IMR-90 (cell line): ENCODE data around the gene FAM83F. TPM values are rescaled to one million over a fixed set of nuclear protein-coding genes. Genes with fewer than 3 reads are reported as not detected.

Experiments
- ATAC-seq: fragments of 200-7000 bp; cut with Tn5 transposase; 2 replicates; pipeline ENCODE4 v1.9.1; 2020; ENCODE audit warnings: low read depth, mild to moderate bottlenecking, moderate library complexity
- BruUV-seq: library from RNA; stranded (reverse); fragments of 400-500 nt; replicated peaks from 2 replicates; lab custom pipeline; 2021; lab: Mats Ljungman, UMichigan
- CTCF ChIA-PET: fragments of 300-600 bp; formaldehyde crosslinking; extraction: SDS; loops from one replicate; lab custom pipeline; 2021; ENCODE audit warnings: antibody characterized with exemption; lab: Yijun Ruan, JAX
- POLR2A ChIA-PET: fragments of 300-600 bp; sonication (Branson Sonifier 250); formaldehyde crosslinking; loops from one replicate; lab custom pipeline; 2022; ENCODE audit warnings: antibody characterized with exemption; ENCODE audit not compliant: unreplicated experiment; lab: Charles Lee
- DNase-seq: peaks from one replicate; pipeline ENCODE4 v3.0.0; 2013
- H2AFZ ChIP-seq: replicated peaks from 2 replicates; pipeline ENCODE3; 2013; ENCODE audit warnings: low read length, mild to moderate bottlenecking; ENCODE audit not compliant: poor library complexity
- H2AK5ac ChIP-seq: 2 replicates; pipeline ENCODE4 v1.6.1; 2013; ENCODE audit warnings: low read depth, low read length, inconsistent platforms
- H2AK9ac ChIP-seq: replicated peaks from 2 replicates; pipeline ENCODE3; 2013; ENCODE audit warnings: mild to moderate bottlenecking, low read depth, low read length, moderate library complexity; ENCODE audit not compliant: poor library complexity
- H2BK120ac ChIP-seq: 2 replicates; pipeline ENCODE4 v1.6.1; 2013; ENCODE audit warnings: low read depth, low read length, inconsistent platforms
- H2BK15ac ChIP-seq: 3 replicates; pipeline ENCODE4 v1.6.1; 2013; ENCODE audit warnings: low read depth, low read length, inconsistent platforms
- H2BK20ac ChIP-seq: 2 replicates; pipeline ENCODE4 v1.6.1; 2013; ENCODE audit warnings: low read depth, mild to moderate bottlenecking, inconsistent platforms, low read length, moderate library complexity
- H2BK5ac ChIP-seq: 2 replicates; pipeline ENCODE4 v1.6.1; 2013; ENCODE audit warnings: mild to moderate bottlenecking, low read depth, low read length, inconsistent platforms; ENCODE audit not compliant: poor library complexity, severe bottlenecking
- H3K14ac ChIP-seq: replicated peaks from 2 replicates; pipeline ENCODE4 v1.6.1; 2013; ENCODE audit warnings: low read depth, low read length, inconsistent platforms
- H3K18ac ChIP-seq: 2 replicates; pipeline ENCODE4 v1.6.1; 2013; ENCODE audit warnings: low read depth, low read length, control low read depth
- H3K23ac ChIP-seq: 2 replicates; pipeline ENCODE4 v1.6.1; 2013; ENCODE audit warnings: low read depth, low read length, inconsistent platforms
- H3K27ac ChIP-seq: 2 replicates; pipeline ENCODE4 v1.5.1; 2013; ENCODE audit warnings: mild to moderate bottlenecking, control low read depth, low read length; ENCODE audit not compliant: insufficient read depth
- H3K27me3 ChIP-seq: 2 replicates; pipeline ENCODE4 v1.6.1; 2013; ENCODE audit warnings: low read length; ENCODE audit not compliant: control insufficient read depth, insufficient read depth
- H3K36me3 ChIP-seq: 2 replicates; pipeline ENCODE4 v1.6.1; 2013; ENCODE audit warnings: low read length, mixed read lengths; ENCODE audit not compliant: control insufficient read depth, insufficient read depth
- H3K4ac ChIP-seq: 2 replicates; pipeline ENCODE4 v1.6.1; 2013; ENCODE audit warnings: low read depth, low read length, inconsistent platforms
- H3K4me1 ChIP-seq: 2 replicates; pipeline ENCODE4 v1.6.1; 2013; ENCODE audit warnings: low read length, mixed read lengths; ENCODE audit not compliant: control insufficient read depth, insufficient read depth
- H3K4me2 ChIP-seq: 2 replicates; pipeline ENCODE4 v1.6.1; 2013; ENCODE audit warnings: low read depth, mild to moderate bottlenecking, control low read depth, low read length, moderate library complexity
- H3K4me3 ChIP-seq: 2 replicates; pipeline ENCODE4 v1.5.1; 2013; ENCODE audit warnings: low read depth, mild to moderate bottlenecking, control low read depth, low read length, moderate library complexity; ENCODE audit not compliant: insufficient read depth
- H3K56ac ChIP-seq: 2 replicates; pipeline ENCODE4 v1.6.1; 2013; ENCODE audit warnings: low read length, inconsistent platforms; ENCODE audit not compliant: insufficient read depth; ENCODE audit errors: extremely low read depth
- H3K79me1 ChIP-seq, 2 experiments: 2 replicates each; pipeline ENCODE4 v1.6.1; 2013; ENCODE audit warnings: low read length in 2 of 2, inconsistent platforms in 1 of 2, low read depth in 1 of 2
- H3K9ac ChIP-seq: 2 replicates; pipeline ENCODE4 v1.6.1; 2013; ENCODE audit warnings: low read depth, low read length, control low read depth
- H3K9me1 ChIP-seq: 2 replicates; pipeline ENCODE4 v1.6.1; 2013; ENCODE audit warnings: low read length, inconsistent platforms; ENCODE audit not compliant: insufficient read depth
- H3K9me3 ChIP-seq: 2 replicates; pipeline ENCODE4 v1.6.1; 2013; ENCODE audit warnings: low read length; ENCODE audit not compliant: control insufficient read depth, insufficient read depth
- H4K20me1 ChIP-seq: 2 replicates; pipeline ENCODE4 v1.6.1; 2013; ENCODE audit warnings: low read length, inconsistent platforms; ENCODE audit not compliant: insufficient read depth
- H4K5ac ChIP-seq: 2 replicates; pipeline ENCODE4 v1.6.1; 2013; ENCODE audit warnings: mild to moderate bottlenecking, low read depth, low read length, control low read depth
- H4K8ac ChIP-seq, 2 experiments: 2 replicates each; pipeline ENCODE4 v1.6.1; 2013; ENCODE audit warnings: low read depth in 2 of 2, low read length in 2 of 2, control low read depth in 1 of 2, inconsistent platforms in 1 of 2
- H4K91ac ChIP-seq: 2 replicates; pipeline ENCODE4 v1.6.1; 2013; ENCODE audit warnings: low read depth, low read length, inconsistent platforms; ENCODE audit not compliant: insufficient read depth
- NFE2L2 ChIP-seq: fragments of 150-350 bp; IDR thresholded peaks from 2 replicates; pipeline ENCODE4 v1.6.1; 2016; ENCODE audit warnings: low read depth, mild to moderate bottlenecking, low read length
- RFX5 ChIP-seq: IDR thresholded peaks from 2 replicates; pipeline ENCODE4 v1.8.0; 2012; ENCODE audit warnings: low read depth, mild to moderate bottlenecking, low read length, moderate library complexity
- WGBS, 2 experiments: methylation state at CpG; one replicate each; pipeline versions ENCODE4 v1.1.5 to v1.1.7; 2013; ENCODE audit warnings: missing lambda C conversion rate in 2 of 2; ENCODE audit not compliant: insufficient read length in 1 of 2; ENCODE audit errors: extremely low coverage in 2 of 2; 5-methylcytosine and 5-hydroxymethylcytosine counted together
- dilution Hi-C: fragments of 300-500 bp; cut with HindIII; formaldehyde crosslinking; loops from one replicate; pipeline ENCODE4 v1.14.3; 2018; ENCODE audit warnings: low sequenced_read_pairs; ENCODE audit not compliant: unreplicated experiment
- in situ Hi-C: fragments of 300-500 bp; cut with MboI; formaldehyde crosslinking; loops from 3 replicates; pipeline ENCODE4 v1.14.3; 2019; ENCODE audit warnings: low sequenced_read_pairs, inconsistent platforms, mixed read lengths
- intact Hi-C: fragments of 100-400 bp; cut with micrococcal nuclease; formaldehyde crosslinking; loops from 2 replicates; pipeline ENCODE4 v1.10.0; 2022
- polyA plus RNA-seq, 3 experiments: library from polyadenylated mRNA; depleted of rRNA; stranded (reverse); fragments of >200 nt; gene quantifications; 2 replicates each; pipeline ENCODE4 v1.2.3, GENCODE V29; 2012; ENCODE audit warnings: low replicate concordance in 1 of 3
- total RNA-seq: library from RNA; depleted of rRNA; stranded (reverse); fragments of >200 nt; gene quantifications from 2 replicates; pipeline ENCODE4 v1.2.3, GENCODE V29; 2012
- TF ChIP-seq, protein P1 (sequence below): fragments of 150-350 bp; IDR thresholded peaks from 2 replicates; pipeline ENCODE4 v1.6.1; 2016; ENCODE audit warnings: low read depth, mild to moderate bottlenecking, low read length, moderate library complexity, borderline replicate concordance

FAM83F gene
- total and polyA plus RNA-seq, 2 of the 4 experiments (the other 2 are of a cell fraction), result not detected

DNA sequence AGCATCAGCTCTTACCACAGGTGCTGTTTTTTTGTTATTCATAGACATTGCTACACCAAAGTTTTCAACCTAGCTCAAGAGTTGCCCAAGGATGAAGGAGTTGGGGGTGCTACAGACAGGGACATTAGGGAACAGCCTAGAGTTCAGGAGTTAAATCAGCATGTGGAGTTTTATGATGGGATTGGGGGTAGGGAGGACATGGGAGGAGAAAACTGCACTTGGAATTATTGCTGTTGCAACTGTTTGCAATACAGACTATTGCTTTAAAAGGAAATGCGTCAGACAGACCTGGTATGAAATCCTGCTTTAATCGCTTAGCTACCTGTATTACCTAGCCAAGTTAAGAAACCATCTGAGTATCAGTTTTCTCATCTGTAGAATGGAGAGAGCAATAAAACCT lies 28.3 kb upstream of the FAM83F start:
- Histone ChIP-seq H4K5ac (no peak overlapping the region), H3K23ac (no peak overlapping the region), H3K36me3 (no peaks in the 10 kb centered on the region), H3K4ac (no peak overlapping the region), H3K4me2 (no peak overlapping the region), H3K79me1 (no peaks in the 10 kb centered on the region), H3K27ac (no peak overlapping the region), H3K18ac (no peak overlapping the region), H3K27me3 (peaks cover 13% of the 10 kb centered on the region; the same call in 1 of the 2 replicates), H2AK5ac (no peak overlapping the region), H2AFZ (no peak overlapping the region), H3K4me3 (no peak overlapping the region), H2BK120ac (no peak overlapping the region), H2AK9ac (no peak overlapping the region), H4K8ac (no peak overlapping the region), H3K14ac (no peak overlapping the region), H3K56ac (no peak overlapping the region), H3K9me3 (no peaks in the 10 kb centered on the region), H4K20me1 (no peaks in the 10 kb centered on the region), H3K9me1 (no peaks in the 10 kb centered on the region), H2BK15ac (no peak overlapping the region), H3K4me1 (no peaks in the 10 kb centered on the region), H2BK5ac (no peak overlapping the region), H3K9ac (no peak overlapping the region), H4K91ac (no peak overlapping the region), H2BK20ac (no peak overlapping the region; the same call in 1 of the 2 replicates)
- no peak for ATAC-seq
- intact Hi-C loops, result no loop called here
- POLR2A ChIA-PET, result no interaction called here
- dilution Hi-C loops, result no loop called here
- in situ Hi-C loops, result no loop called here
- no CpG with 5 or more reads among the region's 2 CpGs for WGBS, 2 experiments
- TF ChIP-seq, protein P1, sequence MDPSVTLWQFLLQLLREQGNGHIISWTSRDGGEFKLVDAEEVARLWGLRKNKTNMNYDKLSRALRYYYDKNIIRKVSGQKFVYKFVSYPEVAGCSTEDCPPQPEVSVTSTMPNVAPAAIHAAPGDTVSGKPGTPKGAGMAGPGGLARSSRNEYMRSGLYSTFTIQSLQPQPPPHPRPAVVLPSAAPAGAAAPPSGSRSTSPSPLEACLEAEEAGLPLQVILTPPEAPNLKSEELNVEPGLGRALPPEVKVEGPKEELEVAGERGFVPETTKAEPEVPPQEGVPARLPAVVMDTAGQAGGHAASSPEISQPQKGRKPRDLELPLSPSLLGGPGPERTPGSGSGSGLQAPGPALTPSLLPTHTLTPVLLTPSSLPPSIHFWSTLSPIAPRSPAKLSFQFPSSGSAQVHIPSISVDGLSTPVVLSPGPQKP, result no peak
- TF ChIP-seq NFE2L2 (no peak), RFX5 (no peak)
- DNase-seq, result no peak
- BruUV-seq, result no TSS peak
- CTCF ChIA-PET, result no interaction called here
